CD4-positive, alpha-beta T cell treated with Interleukin-15 for 4 hours (primary cell): Measurements from ENCODE around the gene TTLL4.
"Not testable (repeated sequence)": the region's sequence is repeated elsewhere in the genome, so short reads cannot be mapped to it uniquely, and the experiment has no call there.

Experiments
- DNase-seq: peaks from one replicate; pipeline ENCODE4 v3.0.0-alpha.2; 2020; ENCODE audit warnings: low spot score

The TTLL4 gene

DNA sequence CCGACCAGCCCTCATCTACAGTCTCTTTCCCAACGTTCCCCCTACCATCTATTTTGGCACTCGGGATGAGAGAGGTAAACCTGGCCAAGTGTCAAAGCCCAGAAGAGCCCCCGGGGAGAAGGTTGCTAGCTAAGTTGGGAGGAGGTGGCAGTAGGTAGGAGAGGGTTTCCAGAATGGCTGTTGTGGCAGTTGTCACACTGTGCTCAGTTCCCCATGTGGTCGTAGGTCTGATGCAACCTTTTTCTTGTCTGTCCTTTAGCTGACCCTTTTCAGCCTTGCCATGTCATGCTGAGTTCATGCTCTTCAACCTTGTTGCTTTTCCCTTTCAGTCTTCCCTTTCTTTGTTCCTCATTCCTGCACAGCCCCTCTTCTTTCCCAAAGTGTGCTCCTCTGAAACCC, 34.5 kb downstream of the TTLL4 start:
- no peak for DNase-seq

GRCh38 chr2:218745559-218746469, 35.2 kb downstream of the TTLL4 start:
- no peak for DNase-seq

DNA sequence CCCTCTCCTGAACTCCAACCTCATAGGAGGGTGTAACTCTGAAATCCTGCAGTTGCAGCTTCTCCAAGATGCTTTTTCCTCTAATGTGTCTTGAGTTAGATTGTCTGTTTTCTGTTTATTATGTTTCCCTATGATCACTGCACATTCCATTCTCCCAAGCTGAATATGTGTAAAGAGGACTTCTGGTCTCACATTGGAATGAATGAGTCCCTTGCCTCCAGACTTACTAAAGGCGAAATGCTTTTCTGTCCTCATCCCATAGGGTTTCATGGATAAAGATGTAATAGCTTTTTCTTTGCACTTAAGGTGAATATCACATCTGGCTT, 35.8 kb downstream of the TTLL4 start:
- no peak for DNase-seq

- no peak for DNase-seq
Observed at GRCh38 chr2:218746960-218747359, 36.3 kb downstream of the TTLL4 start.

DNA sequence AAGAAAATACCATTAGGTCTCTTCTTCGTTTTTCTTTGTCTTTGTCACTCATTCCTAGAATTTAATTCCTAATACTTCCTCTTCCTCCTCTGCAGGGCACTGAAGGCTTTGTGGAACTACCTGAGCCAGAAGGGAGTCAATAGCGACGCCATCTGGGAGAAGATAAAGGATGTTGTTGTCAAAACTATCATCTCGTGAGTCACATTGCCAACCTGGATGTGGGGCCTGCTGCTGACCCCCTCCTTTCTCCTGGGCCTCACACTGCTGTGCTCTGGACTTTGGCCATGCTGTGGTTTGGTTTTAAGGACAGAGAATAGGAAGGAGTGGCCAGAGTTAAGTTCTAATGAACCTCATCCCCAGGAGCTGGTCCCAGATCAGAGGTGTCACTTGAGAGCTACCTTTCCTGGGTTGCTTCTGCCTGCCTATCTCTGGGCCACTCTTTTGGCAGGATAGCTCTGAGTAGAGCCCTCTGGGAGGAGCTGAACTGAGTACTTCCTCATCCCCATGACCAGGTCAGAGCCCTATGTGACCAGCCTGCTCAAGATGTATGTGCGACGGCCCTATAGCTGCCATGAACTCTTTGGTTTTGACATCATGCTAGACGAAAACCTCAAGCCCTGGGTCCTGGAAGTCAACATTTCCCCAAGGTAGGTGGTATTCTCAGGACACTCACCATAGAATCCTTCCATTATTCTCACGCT, 38.3 kb downstream of the TTLL4 start:
- no peak for DNase-seq

- DNase-seq = no peak
Observed at GRCh38 chr2:218754201-218754600, 43.6 kb downstream of the TTLL4 start.

DNA sequence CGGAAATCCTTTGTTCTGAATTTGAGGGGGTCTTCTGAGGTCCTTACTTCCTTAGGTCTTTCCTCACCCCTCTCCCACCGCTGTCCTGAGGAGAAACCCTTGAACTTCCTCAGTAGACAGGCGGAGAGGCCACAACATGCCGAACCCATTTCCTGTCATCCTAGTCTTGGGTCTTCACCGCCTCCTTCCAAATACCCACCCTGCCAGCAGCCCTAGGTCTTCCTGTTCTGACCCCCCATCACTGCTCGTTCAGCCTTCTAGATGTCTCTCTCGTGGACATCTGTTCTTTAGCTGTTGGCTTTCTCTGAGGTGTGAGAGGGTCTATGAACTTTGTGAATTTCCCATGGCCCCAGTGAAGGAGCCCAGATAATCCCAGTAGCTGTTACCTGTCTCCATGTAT, 44.1 kb downstream of the TTLL4 start:
- no peak for DNase-seq

DNA sequence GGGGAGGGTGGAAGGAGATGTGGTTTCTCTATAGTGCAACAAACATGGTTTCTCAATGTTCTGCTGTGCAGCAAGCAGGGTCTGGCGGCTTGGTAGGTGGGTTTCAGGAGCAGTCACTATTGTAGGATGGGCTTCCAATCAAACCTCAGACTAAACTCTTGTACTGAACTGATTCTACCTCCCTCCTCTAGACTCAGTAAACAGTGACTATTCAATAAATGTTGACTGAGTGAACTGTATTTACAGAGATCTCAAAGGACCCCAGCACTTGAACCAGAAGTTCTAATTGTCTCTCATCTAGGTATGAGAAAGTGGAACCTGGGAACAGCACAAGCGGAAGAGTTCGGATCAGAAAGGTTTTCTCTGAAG, 44.5 kb downstream of the TTLL4 start:
- DNase-seq = no peak

DNA sequence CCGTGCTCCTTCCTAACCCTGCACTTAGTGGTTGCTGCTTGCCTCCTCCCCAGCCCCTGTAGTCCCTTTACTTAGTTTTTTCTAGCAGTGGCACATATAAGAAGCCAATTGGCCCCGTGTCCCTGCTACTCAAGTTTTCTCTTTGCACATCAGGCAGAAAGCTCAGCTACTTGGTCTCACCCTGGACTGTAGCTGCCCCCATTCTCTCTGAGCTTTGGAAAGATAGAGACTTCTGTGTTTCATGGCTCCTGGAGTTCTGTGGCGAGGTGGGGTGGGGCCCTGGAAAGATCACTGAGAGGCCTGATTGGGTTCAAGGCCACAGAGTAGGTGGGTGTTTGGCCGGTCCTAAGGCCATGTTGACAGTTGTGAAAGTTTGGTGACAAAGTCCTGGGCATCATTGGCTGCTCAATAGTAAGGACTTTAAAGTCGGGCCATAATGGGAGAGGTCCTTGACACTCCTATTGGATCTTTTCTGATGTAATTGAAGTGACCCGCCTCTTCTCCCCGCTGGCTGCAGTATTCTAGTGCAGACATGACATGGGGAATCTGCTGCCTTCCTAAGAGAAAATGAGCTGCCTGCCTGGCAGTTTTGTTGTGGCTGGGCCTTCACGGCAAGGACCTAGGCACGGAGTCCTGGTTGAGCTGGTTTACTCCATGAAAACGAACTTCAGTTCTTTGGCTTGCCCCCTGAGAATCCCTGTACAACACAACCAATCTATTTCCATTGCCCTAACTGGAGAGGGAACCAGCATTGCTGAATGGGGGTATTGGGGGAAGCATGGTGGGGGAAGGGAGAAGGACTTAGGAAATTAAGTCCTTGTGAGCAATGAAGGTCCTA, 45.2 kb downstream of the TTLL4 start:
- no peak for DNase-seq

GRCh38 chr2:218756599-218757377, 46.2 kb downstream of the TTLL4 start:
- no peak for DNase-seq

GRCh38 chr2:218761795-218762194, 51.2 kb downstream of the TTLL4 start:
- no peak for DNase-seq

GRCh38 chr2:218772759-218773158, 62.1 kb downstream of the TTLL4 start:
- DNase-seq = not testable (repeated sequence)

- no peak for DNase-seq
Observed at GRCh38 chr2:218773881-218774280, 63.2 kb downstream of the TTLL4 start.

DNA sequence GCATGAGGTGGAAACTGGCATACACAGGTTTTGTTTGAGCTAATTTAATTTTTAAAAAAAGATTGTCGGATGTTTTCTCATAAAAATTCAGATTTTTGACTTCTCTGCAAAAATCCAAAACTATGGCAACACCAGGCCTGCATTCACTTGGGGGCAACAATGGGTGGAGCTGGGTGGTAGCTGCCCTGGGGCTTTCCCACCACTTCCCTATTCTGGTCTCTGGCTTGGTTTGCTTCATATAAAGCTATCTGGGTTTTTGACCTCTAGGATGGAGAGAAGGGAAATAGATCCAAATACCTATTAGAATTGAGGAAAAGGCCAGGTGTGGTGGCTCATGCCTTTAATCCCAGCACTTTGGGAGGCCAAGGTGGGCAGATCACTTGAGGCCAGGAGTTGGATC, 65.9 kb downstream of the TTLL4 start:
- DNase-seq = no peak

- no peak for DNase-seq
Observed at GRCh38 chr2:218777276-218777990, 66.8 kb downstream of the TTLL4 start.

DNA sequence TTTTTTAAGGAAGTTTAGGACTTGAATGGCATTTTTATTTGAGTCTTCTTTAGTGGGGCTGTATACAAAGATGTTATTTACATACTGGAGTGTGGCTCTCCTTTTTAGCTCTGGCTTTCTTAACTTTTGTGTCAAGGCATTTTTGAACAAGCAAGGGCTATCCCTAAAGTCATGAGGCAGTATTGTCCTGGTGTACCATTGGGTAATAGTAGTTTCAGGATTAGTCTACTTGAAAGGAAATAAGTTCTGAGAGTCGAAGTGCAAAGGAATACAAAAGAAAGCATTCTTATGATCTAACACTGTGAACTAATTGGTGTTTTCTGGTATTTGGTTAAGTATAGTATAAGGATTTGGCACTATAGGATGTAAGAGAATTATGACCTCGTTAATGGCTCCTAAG, 69.4 kb downstream of the TTLL4 start:
- DNase-seq = no peak

GRCh38 chr2:218780851-218781690, 70.4 kb downstream of the TTLL4 start:
- no peak for DNase-seq

DNA sequence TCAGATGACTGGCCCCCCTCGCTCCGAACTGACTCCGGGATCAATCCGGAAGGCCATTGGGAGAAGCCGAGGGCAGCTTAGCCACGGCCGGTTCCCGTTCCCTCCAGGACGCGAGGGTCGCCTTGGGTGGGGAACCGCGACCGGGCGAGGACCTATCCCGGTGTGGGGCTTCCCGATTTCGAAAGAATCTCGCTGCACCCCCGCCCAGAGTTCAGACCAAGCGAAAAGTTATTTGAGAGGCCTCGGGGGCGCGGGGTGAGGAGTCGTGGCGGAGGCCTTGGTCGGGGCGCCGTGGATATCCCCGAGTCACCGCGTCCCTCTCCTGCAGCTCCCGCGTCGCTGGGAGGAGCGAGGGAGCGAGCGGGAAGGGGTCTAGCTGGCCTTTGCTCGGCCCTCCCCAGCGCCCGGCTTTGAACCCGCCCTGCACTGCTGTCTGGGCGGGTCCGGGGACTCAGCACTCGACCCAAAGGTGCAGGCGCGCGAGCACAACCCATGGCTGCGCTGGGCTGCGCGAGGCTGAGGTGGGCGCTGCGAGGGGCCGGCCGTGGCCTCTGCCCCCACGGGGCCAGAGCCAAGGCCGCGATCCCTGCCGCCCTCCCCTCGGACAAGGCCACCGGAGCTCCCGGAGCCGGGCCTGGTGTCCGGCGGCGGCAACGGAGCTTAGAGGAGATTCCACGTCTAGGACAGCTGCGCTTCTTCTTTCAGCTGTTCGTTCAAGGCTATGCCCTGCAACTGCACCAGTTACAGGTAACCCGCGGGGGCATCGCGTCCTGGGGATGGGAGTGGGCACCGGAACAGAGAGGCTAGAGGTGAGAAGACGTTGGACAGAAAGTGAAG, 71.3 kb downstream of the TTLL4 start, which contains the start of gene CYP27A1:
Gene CYP27A1 (plus strand): TSS at position 457 of the 837 bp plus-strand sequence. CDS start 36 bp downstream, at position 493.
- DNase-seq = no peak

GRCh38 chr2:218782528-218782844, 71.9 kb downstream of the TTLL4 start:
- DNase-seq = no peak
